Tracheal epithelial cell (primary cell): Measurements from ENCODE around the gene TCTN1. TPM values are rescaled to one million over a fixed set of nuclear protein-coding genes. Genes with fewer than 3 reads are reported as not detected.

Source experiments
- total RNA-seq: library from RNA; depleted of rRNA; stranded (reverse); fragments of >200 nt; gene quantifications from 2 replicates; pipeline ENCODE4 v1.2.1, GENCODE V29; 2014

The TCTN1 gene
- 9.6 and 11.6 TPM in 2 replicates for total RNA-seq

GRCh38 chr12:110613771-110614684 is at the start of gene TCTN1:
Gene TCTN1 (plus strand): TSS chr12:110614129. CDS start chr12:110614183, 54 bp downstream.

GRCh38 chr12:110583137-110584059 is 30.5 kb upstream of the TCTN1 start, which contains the start of gene PPTC7:
Gene PPTC7 (minus strand): TSS chr12:110583318. CDS start chr12:110583031, 287 bp downstream.

GRCh38 chr12:110688446-110689280 is 74.7 kb downstream of the TCTN1 start, which contains the start of gene HVCN1:
Gene HVCN1 (minus strand): TSS chr12:110689115. CDS start chr12:110683245, 5,870 bp downstream.

Other genes with a start within 250 kb of the TCTN1 start
- gene ANAPC7, start 210.4 kb upstream of the TCTN1 start, total RNA-seq = 36.0 and 41.0 TPM in 2 replicates
- 286 and 325 TPM in 2 replicates for gene ARPC3, start 163.8 kb upstream of the TCTN1 start, total RNA-seq
- 16.0 and 19.5 TPM in 2 replicates for gene GPN3, start 145.9 kb upstream of the TCTN1 start, total RNA-seq
- 8.3 and 8.9 TPM in 2 replicates for gene FAM216A, start 145.3 kb upstream of the TCTN1 start, total RNA-seq
- 49.7 and 71.1 TPM in 2 replicates for gene VPS29, start 112.0 kb upstream of the TCTN1 start, total RNA-seq
- 0.21 and 0.24 TPM in 2 replicates for gene RAD9B, start 111.8 kb upstream of the TCTN1 start, total RNA-seq
- gene PPTC7, start 30.8 kb upstream of the TCTN1 start, total RNA-seq = 10.1 and 16.0 TPM in 2 replicates
- gene HVCN1, start 75.0 kb downstream of the TCTN1 start, total RNA-seq = 0.48 and 0.85 TPM in 2 replicates
- 55.7 and 133 TPM in 2 replicates for gene PPP1CC, start 128.8 kb downstream of the TCTN1 start, total RNA-seq
- not detected in 2 replicates for gene CCDC63, start 232.9 kb downstream of the TCTN1 start, total RNA-seq